Ovary (tissue), 9 donors: ENCODE results near the gene ACSF3. TPM values are rescaled to one million over a fixed set of nuclear protein-coding genes. Genes with fewer than 3 reads are reported as not detected.

Experiments used
- DNase-seq, 5 donors: peaks; one replicate each; pipeline ENCODE4 v3.0.0-alpha.2; 2019 to 2020
- H3K27ac ChIP-seq, 2 donors: fragments of 200-600 bp; one replicate each; pipeline versions ENCODE4 v1.5.1 to v1.8.0; 2019 to 2022
- H3K27me3 ChIP-seq: fragments of 200-600 bp; one replicate; pipeline ENCODE4 v1.8.0; 2022
- H3K36me3 ChIP-seq: fragments of 200-600 bp; sonication (generic); one replicate; pipeline ENCODE4 v1.5.1; 2019
- H3K4me1 ChIP-seq: one replicate; pipeline ENCODE4 v1.8.1; 2013; ENCODE audit warnings: mild to moderate bottlenecking, moderate library complexity; ENCODE audit not compliant: insufficient read depth
- H3K4me3 ChIP-seq: fragments of 200-600 bp; sonication (generic); one replicate; pipeline ENCODE4 v1.5.1; 2017
- H3K9me3 ChIP-seq, 2 donors: fragments of 200-600 bp in 1 of 2; sonication (generic) in 1 of 2; one replicate each; pipeline versions ENCODE4 v1.5.1 to v1.8.1; 2013 to 2019; ENCODE audit warnings: mild to moderate bottlenecking in 1 of 2, moderate library complexity in 1 of 2
- EP300 ChIP-seq: sonication (generic); formaldehyde crosslinking; IDR thresholded peaks from one replicate; pipeline ENCODE4 v1.6.1; 2017; ENCODE audit warnings: antibody characterized with exemption
- POLR2A ChIP-seq: fragments of 450-650 bp; IDR thresholded peaks from one replicate; pipeline ENCODE4 v1.6.1; 2017; ENCODE audit warnings: antibody characterized with exemption, mild to moderate bottlenecking, moderate library complexity
- WGBS, 3 donors: extraction: QIAGEN DNeasy Blood & Tissue Kit in 1 of 3; methylation state at CpG; one replicate each; pipeline versions ENCODE4 v1.1.5 to v1.1.7; 2013 to 2017; 5-methylcytosine and 5-hydroxymethylcytosine counted together
- intact Hi-C, 4 donors: fragments of 100-400 bp; cut with DNase I; formaldehyde crosslinking; loops; one replicate each; pipeline versions ENCODE4 v1.11.0 to v1.15.1; 2022 to 2023
- polyA plus RNA-seq, 2 donors: library from polyadenylated mRNA; stranded (reverse); fragments of 200-250 nt in 1 of 2; fragments of 350-450 nt in 1 of 2; fragmentation: Illumina TruSeq in 1 of 2; extraction: RNeasy Lipid Tissue Mini Kit (QIAGEN cat#74804) in 1 of 2; gene quantifications; one replicate each; pipeline ENCODE4 v1.2.3, GENCODE V29; 2013 to 2014
- total RNA-seq, 7 donors: library from RNA; depleted of rRNA in 2 of 7; stranded (reverse); fragments of >200 nt in 2 of 7; fragmentation: NEBNext Ultra II Directional in 3 of 7; extraction: Animal tissue kit (Norgen Biotek cat#: 25700) in 3 of 7; gene quantifications; one replicate each; pipeline versions ENCODE4 v1.1.0 to v1.2.4, GENCODE V29; 2016 to 2023
- TF ChIP-seq, protein P1 (sequence below), 3 donors: fragments of 450-650 bp in 2 of 3; fragments of 200-600 bp in 1 of 3; IDR thresholded peaks; one replicate each; pipeline versions ENCODE4 v1.5.1 to v1.8.0; 2016 to 2022; ENCODE audit warnings: antibody characterized with exemption in 3 of 3, mild to moderate bottlenecking in 1 of 3
- donor health status: DM: no; HTN: no; CAD: no; lungs with moderate emphysema.
- donor health status: DM: no; HTN: no; CAD: no.
- donor health status: Bipolar disorder and iron deficiency.
- donor health status: DM: yes; HTN: yes; CAD: no.
- donor health status: DM: no; HTN: no; CAD: no.
- donor health status: DM: yes; HTN: yes; CAD: no.

Gene ACSF3
- total and polyA plus RNA-seq, 9 donors = 16.2 to 40.9 (median 28.0) TPM

DNA sequence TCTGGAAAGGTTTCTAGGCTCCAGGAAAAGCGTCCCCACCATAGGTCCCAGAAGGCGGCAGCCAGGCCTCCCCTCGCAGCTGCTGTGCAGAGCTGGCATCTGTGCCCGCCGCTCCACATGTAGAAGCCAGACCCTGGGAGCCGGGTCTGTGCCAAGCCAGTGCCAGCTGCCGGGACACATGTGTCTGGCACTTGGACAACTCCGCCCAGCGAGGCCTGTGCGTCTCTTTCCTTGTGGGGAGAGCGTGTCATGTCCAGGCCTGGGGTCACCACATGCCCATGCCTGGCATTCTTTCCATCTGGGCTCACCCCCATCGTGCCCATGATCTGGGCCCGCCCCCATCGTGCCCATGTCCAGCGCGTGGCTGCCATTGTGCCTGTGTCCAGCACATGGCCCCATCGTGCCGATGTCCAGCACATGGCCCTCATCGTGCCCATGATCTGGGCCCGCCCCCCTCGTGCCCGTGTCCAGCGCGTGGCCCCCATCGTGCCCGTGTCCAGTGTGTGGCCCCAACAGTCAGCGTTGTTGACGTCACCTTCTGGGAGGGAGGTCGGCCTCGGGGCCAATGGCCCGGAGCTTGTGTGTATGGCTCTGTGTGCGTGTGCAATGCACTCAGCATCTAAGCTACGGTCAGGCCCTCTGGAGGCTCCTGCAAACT lies 13.3 kb upstream of the ACSF3 start:
- Histone ChIP-seq H3K36me3 (no peaks in the 10 kb centered on the region), H3K27me3 (no peaks in the 10 kb centered on the region), H3K4me1 (peaks cover 3% of the 10 kb centered on the region), H3K27ac (no peak overlapping the region), H3K4me3 (no peak overlapping the region), H3K9me3 (no peaks in the 10 kb centered on the region)
- 84 to 87% (median 86%) methylated on average over 33 of the region's 33 CpGs for WGBS, 3 donors
- intact Hi-C loops = no loop called here
- no peak for DNase-seq
- TF ChIP-seq POLR2A (no peak), EP300 (no peak)
- TF ChIP-seq, protein P1, sequence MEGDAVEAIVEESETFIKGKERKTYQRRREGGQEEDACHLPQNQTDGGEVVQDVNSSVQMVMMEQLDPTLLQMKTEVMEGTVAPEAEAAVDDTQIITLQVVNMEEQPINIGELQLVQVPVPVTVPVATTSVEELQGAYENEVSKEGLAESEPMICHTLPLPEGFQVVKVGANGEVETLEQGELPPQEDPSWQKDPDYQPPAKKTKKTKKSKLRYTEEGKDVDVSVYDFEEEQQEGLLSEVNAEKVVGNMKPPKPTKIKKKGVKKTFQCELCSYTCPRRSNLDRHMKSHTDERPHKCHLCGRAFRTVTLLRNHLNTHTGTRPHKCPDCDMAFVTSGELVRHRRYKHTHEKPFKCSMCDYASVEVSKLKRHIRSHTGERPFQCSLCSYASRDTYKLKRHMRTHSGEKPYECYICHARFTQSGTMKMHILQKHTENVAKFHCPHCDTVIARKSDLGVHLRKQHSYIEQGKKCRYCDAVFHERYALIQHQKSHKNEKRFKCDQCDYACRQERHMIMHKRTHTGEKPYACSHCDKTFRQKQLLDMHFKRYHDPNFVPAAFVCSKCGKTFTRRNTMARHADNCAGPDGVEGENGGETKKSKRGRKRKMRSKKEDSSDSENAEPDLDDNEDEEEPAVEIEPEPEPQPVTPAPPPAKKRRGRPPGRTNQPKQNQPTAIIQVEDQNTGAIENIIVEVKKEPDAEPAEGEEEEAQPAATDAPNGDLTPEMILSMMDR (IDR thresholded peaks at IDR 0.05) = no peak

DNA sequence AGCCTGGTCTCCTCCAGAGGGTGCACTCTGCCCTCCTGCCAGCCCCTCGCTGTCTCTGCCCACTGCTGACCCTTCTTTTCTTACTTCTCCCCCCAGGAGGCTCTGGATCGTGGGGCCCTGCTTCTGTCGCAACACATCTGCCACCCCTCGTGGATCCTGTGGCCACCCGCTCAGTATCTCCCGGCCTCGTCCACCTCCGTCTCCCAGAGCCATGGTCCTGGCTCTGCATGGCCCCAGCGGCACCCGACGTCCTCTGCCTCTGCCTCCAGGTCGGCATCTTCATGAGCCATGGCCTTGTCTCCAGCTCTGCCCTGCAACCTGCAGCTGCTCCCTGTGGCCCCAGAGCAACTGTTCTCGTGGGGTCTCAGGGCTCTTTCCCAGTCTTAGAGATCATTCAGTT lies 12.1 kb upstream of the ACSF3 start:
- H3K4me3 ChIP-seq = no peak overlapping the region
- no peaks in the 10 kb centered on the region for H3K36me3 ChIP-seq
- intact Hi-C loops = no loop called here
- no peak overlapping the region for H3K27ac ChIP-seq
- 79 to 81% (median 80%) methylated on average over 13 of the region's 13 CpGs for WGBS, 3 donors
- no peak for DNase-seq
- TF ChIP-seq, protein P1 (IDR thresholded peaks at IDR 0.05) = no peak
- TF ChIP-seq EP300 (no peak), POLR2A (no peak)
- peaks cover 3% of the 10 kb centered on the region for H3K4me1 ChIP-seq
- no peaks in the 10 kb centered on the region for H3K9me3 ChIP-seq
- no peaks in the 10 kb centered on the region for H3K27me3 ChIP-seq

DNA sequence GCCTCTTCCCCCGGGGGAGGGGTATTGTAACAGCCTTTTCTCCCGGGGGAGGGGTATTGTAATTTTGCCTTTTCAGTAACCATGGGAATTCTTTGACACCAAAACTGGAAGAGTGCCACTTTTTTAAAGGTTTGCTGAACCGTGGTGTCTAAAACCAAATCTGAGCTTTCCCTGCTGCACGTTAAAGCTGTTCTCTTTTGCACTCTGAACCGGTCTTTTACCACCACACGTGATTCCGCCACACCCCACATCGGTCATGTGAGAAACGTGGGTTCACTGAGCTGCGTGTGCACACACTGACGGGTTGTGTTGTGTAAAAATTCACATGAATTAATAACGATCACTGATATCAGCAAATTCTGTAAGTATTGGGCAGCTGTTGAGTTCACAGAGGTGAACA lies 9.2 kb upstream of the ACSF3 start:
- H3K4me3 ChIP-seq = no peak overlapping the region
- no peak for DNase-seq
- H3K9me3 ChIP-seq = no peaks in the 10 kb centered on the region
- H3K27ac ChIP-seq = no peak overlapping the region
- no peaks in the 10 kb centered on the region for H3K36me3 ChIP-seq
- no peak for TF ChIP-seq EP300
- no peak for TF ChIP-seq POLR2A
- TF ChIP-seq, protein P1 (IDR thresholded peaks at IDR 0.05) = no peak
- no peaks in the 10 kb centered on the region for H3K27me3 ChIP-seq
- intact Hi-C loops = no loop called here
- WGBS, 3 donors = 29 to 43% (median 43%) methylated on average over 12 of the region's 12 CpGs
- H3K4me1 ChIP-seq = peaks cover 3% of the 10 kb centered on the region

DNA sequence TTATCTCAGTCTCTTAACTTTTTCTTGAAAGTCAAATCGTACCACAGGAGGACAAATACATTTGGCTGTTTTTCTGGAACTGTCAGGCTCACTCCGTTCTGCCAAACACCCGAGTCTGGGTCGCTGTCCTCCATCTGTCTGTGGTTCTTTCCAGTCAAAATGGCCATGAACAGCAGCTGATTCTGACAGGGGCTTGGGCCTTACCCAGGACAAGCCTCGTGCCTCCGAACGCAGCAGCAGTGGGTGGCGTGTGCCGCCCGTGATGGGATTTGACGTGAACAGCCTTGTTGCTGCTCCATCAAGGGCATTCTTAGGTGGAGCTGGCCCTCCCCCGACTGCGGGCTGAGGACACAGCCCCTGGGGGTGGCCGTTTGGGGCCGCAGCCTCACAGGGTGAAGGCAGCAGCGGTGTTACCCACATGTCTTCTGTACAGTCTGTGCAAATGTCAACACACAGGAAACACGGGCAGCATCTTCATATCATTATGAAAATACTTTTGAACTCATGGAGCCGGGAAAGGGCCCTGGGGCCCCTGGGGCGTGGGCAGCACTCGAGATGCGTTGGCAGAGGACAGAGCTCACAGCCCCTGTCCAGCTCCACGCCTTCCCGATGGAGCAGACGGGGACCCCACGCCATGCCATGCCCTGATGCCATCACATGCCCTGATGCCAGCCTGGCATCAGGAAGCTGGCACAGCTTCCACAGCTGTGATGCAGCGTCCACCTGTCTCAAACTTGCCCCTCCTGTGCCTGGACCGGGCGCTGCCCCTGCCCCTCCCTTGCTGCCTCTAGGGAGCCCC lies 8.6 kb upstream of the ACSF3 start:
- H3K27ac ChIP-seq = no peak overlapping the region
- intact Hi-C loops = no loop called here
- no peak overlapping the region for H3K4me3 ChIP-seq
- 38 to 56% (median 49%) methylated on average over 28 of the region's 28 CpGs for WGBS, 3 donors
- TF ChIP-seq, protein P1 (IDR thresholded peaks at IDR 0.05) = no peak
- TF ChIP-seq EP300 (no peak), POLR2A (no peak)
- H3K4me1 ChIP-seq = peaks cover 3% of the 10 kb centered on the region
- H3K36me3 ChIP-seq = no peaks in the 10 kb centered on the region
- H3K9me3 ChIP-seq = no peaks in the 10 kb centered on the region
- H3K27me3 ChIP-seq = no peaks in the 10 kb centered on the region
- no peak for DNase-seq
